Chondrocyte (in vitro differentiated cells): Measurements from ENCODE around the gene CELF2. TPM values are rescaled to one million over a fixed set of nuclear protein-coding genes. Genes with fewer than 3 reads are reported as not detected.

Source experiments
- DNase-seq: peaks from one replicate; pipeline ENCODE4 v3.0.0; 2021; ENCODE audit warnings: mixed read lengths, low spot score
- H3K27ac Mint-ChIP-seq: one replicate; pipeline ENCODE4 v1.8.0; 2021; ENCODE audit warnings: mild to moderate bottlenecking, moderate library complexity, mixed read lengths; ENCODE audit not compliant: unreplicated experiment
- H3K27me3 Mint-ChIP-seq: 2 replicates; pipeline ENCODE4 v1.8.0; 2021; ENCODE audit warnings: low read depth, mixed read lengths
- H3K36me3 Mint-ChIP-seq: 2 replicates; pipeline ENCODE4 v1.8.0; 2021; ENCODE audit warnings: low read depth, mixed read lengths
- H3K4me1 Mint-ChIP-seq: 2 replicates; pipeline ENCODE4 v1.8.0; 2021; ENCODE audit warnings: low read depth, mild to moderate bottlenecking, mixed read lengths
- H3K4me3 Mint-ChIP-seq: one replicate; pipeline ENCODE4 v1.8.0; 2021; ENCODE audit warnings: mild to moderate bottlenecking, moderate library complexity, mixed read lengths; ENCODE audit not compliant: unreplicated experiment
- H3K9me3 Mint-ChIP-seq: 2 replicates; pipeline ENCODE4 v1.8.0; 2021; ENCODE audit warnings: low read depth, mixed read lengths
- CTCF ChIP-seq: fragments of 200-600 bp; sonication (generic); IDR thresholded peaks from 2 replicates; pipeline ENCODE4 v1.5.0; 2021; ENCODE audit warnings: antibody characterized with exemption, mild to moderate bottlenecking, moderate library complexity
- total RNA-seq: library from RNA; stranded (reverse); gene quantifications from 3 replicates; pipeline ENCODE4 v1.2.1, GENCODE V29; 2021

CELF2 gene
- total RNA-seq, 1 donor from 2014 or later = 44.3 TPM

DNA sequence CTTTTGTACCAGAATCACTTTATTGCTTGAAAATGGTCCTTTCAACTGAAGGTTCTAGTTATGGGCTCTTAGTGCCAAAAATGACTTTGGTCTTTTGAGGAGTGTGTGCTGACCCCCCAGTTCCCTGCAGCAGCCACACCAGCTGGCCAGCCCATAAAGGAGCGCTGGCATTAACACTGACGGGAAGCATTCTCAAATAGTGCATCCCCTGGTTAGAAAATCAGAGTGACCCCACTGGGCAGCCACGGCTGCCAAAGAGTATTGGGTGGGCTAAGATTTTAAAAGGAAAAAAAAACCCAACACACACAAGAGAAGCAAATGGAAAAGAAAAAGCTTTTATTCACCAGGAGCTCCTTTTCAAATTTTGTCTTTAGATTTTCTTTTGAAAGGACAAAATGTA lies 199.8 kb downstream of the CELF2 start:
- peaks cover 1% of the 10 kb centered on the region for H3K36me3 Mint-ChIP-seq
- no peak overlapping the region for H3K4me3 Mint-ChIP-seq
- no peak for DNase-seq
- peaks cover 5% of the 10 kb centered on the region for H3K4me1 Mint-ChIP-seq
- H3K27ac Mint-ChIP-seq = no peak overlapping the region
- no peak for TF ChIP-seq CTCF
- no peaks in the 10 kb centered on the region for H3K9me3 Mint-ChIP-seq
- H3K27me3 Mint-ChIP-seq = no peaks in the 10 kb centered on the region

DNA sequence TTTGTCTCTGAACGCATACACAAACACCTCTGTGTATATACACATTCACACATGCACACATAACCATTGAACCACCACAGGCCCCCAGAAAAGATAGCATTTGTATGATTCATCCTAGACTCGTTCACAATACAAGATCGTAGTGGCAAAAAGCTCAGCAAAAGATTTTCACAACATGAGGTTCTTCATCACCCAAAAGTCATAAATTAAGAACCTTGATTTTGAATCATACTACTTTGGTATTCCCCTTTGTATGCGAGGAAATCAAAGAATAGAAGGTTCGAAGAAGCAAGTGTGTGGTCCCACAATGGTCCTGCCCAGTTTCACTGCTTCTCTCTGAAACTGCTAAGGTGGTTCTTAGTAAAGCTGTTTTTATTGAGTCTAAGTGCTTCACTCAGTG lies 200.7 kb downstream of the CELF2 start:
- H3K36me3 Mint-ChIP-seq = peaks cover 1% of the 10 kb centered on the region
- no peak for DNase-seq
- peaks cover 5% of the 10 kb centered on the region for H3K4me1 Mint-ChIP-seq
- no peak overlapping the region for H3K4me3 Mint-ChIP-seq
- H3K27ac Mint-ChIP-seq = no peak overlapping the region
- no peaks in the 10 kb centered on the region for H3K9me3 Mint-ChIP-seq
- H3K27me3 Mint-ChIP-seq = no peaks in the 10 kb centered on the region
- TF ChIP-seq CTCF = no peak

DNA sequence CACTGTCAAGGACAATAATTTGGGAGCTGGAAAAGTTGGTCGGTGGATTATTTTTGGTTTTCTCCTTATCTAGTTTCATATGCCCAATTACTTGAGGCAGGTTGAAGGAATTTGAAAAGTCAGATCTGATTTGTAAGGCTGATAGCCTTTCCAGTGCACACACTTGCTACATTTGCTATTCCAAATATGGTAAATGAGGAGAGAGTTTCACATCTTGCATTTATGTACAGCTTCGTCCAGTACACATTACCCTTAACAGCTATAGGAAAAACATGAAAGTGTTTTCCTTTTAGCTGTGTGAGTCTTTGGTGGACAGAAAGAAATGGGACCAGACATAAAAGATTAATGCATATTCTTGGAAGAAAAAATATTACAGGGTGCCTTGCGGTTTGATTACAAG lies 201.8 kb downstream of the CELF2 start:
- Mint-ChIP-seq H3K9me3 (no peaks in the 10 kb centered on the region), H3K27me3 (no peaks in the 10 kb centered on the region), H3K4me1 (peaks cover 5% of the 10 kb centered on the region), H3K4me3 (no peak overlapping the region), H3K36me3 (peaks cover 1% of the 10 kb centered on the region), H3K27ac (no peak overlapping the region)
- TF ChIP-seq CTCF = no peak
- DNase-seq = no peak

- no peak overlapping the region for H3K27ac Mint-ChIP-seq
- peaks cover 4% of the 10 kb centered on the region for H3K4me1 Mint-ChIP-seq
- no peaks in the 10 kb centered on the region for H3K9me3 Mint-ChIP-seq
- no peak for DNase-seq
- no peaks in the 10 kb centered on the region for H3K27me3 Mint-ChIP-seq
- TF ChIP-seq CTCF = no peak
- H3K4me3 Mint-ChIP-seq = no peak overlapping the region
- H3K36me3 Mint-ChIP-seq = peaks cover 1% of the 10 kb centered on the region
Observed at GRCh38 chr10:11223081-11223480, 205.4 kb downstream of the CELF2 start.

GRCh38 chr10:11223507-11224140 lies 206.0 kb downstream of the CELF2 start:
- H3K4me3 Mint-ChIP-seq = no peak overlapping the region
- no peaks in the 10 kb centered on the region for H3K27me3 Mint-ChIP-seq
- no peaks in the 10 kb centered on the region for H3K9me3 Mint-ChIP-seq
- no peaks in the 10 kb centered on the region for H3K4me1 Mint-ChIP-seq
- no peak for DNase-seq
- TF ChIP-seq CTCF = no peak
- peaks cover 1% of the 10 kb centered on the region for H3K36me3 Mint-ChIP-seq
- H3K27ac Mint-ChIP-seq = no peak overlapping the region
